Stimulated activated CD8-positive, alpha-beta memory T cell treated with anti-CD3 and anti-CD28 coated beads, Interleukin-4, amount 100 ng/mL, for 4 hours (primary cell): Measurements from ENCODE around the gene NCLN.
"Not testable (repeated sequence)": the region's sequence is repeated elsewhere in the genome, so short reads cannot be mapped to it uniquely, and the experiment has no call there.

Experiments
- DNase-seq, 2 donors: peaks; one replicate each; pipeline ENCODE4 v3.0.0-alpha.2; 2020; ENCODE audit warnings: low read depth in 2 of 2, low spot score in 1 of 2

The NCLN gene

DNA sequence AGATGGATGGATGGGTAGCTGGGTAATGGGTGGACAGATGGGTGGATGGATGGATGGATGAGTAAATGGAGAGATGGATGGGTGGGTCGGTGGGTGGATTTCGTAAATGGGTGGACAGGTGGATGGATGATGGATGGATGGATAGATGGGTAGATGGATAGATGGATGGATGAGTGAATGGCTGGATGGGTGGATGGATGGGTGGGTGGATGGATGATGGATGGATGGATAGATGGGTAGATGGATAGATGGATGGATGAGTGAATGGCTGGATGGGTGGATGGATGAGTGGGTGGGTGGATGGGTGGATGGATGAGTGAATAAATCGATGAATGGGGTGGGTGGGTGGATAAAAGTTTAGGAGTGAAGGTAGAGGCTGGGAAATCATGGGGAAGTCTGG is 31.3 kb upstream of the NCLN start:
- DNase-seq: not testable (repeated sequence)

DNA sequence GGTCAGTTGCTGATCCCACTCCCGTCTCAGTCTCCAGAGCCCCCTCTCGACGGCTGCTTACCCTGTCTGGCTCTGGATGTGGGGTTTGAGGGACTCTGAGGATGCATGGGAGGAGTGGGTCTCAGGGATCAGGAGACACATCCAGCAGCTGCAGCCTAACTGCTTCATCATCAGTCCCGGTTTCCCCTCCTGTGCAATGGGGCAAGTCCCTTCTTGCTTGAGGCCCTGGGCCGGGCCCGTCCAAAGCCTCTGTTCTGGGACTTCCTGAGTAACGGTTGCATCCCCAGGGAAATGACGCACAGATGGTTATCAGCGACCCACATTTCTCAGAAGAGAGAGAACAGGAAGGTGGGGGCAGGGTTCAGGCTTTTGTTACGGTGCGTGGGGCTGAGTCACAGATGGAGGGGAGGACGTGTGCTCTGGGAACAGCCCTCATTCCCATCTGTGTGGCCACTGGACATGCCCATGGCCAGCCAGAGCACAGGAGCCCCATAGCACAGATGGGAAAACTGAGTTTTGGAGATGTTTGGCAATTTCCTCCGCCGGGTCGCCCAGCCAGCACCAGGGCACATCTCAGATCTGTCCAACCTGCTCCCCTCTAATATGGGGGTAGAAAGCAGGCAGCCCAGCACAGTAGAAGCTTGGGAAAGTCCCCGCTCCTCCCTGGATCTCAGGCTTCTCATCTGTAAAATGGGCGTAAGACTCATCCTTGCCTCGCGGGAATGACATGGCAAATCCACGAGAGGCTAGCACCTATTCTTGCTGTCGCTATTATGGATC is 30.6 kb upstream of the NCLN start:
- DNase-seq: peak; percentile 57 to 64

DNA sequence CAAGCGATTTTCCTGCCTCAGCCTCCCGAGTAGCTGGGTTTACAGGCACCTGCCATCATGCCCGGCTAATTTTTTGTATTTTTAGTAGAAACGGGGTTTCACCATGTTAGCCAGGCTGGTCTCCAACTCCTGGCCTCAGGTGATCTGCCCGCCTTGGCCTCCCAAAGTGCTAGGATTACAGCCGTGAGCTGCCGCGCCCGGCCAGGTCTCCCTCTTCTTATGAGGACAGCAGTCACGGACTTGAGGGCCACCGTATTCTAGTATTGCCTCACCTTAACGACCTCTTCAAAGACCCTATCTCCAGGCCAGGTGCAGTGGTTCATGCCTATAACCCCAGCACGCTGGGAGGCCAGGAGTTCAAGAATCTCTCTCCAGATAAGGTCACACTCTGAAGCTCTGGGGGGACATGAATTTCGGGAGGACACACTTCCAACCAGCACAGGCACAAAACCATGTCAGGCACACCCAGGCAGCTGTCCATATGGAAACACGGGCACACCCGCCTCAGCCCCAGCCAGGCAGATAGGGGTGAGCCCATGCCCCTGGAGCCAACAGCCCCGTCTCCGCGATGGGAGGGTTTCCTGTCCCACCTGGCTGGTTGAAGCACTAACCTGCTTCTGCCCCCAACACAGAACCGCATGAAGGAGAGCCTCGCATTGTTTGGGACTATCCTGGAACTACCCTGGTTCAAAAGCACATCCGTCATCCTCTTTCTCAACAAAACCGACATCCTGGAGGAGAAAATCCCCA is 28.5 kb upstream of the NCLN start:
- no peak for DNase-seq

DNA sequence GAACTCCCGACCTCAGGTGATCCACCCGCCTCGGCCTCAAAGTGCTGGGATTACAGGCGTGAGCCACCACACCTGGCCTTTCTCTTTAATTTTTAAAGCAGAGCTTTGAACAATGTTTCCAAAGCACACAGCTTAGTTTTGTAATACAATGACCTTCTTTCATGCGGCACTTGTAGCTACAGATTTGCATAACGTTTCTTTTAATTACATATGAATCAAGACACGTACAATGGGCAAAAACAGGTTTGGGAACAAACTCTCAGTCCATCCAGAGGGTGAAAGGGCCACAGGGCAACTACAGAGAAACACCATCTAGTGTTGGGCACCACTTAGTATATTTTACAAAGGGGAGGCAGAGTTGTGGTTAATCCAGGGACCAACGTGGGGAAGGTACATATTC is 26.2 kb upstream of the NCLN start:
- DNase-seq: no peak

DNA sequence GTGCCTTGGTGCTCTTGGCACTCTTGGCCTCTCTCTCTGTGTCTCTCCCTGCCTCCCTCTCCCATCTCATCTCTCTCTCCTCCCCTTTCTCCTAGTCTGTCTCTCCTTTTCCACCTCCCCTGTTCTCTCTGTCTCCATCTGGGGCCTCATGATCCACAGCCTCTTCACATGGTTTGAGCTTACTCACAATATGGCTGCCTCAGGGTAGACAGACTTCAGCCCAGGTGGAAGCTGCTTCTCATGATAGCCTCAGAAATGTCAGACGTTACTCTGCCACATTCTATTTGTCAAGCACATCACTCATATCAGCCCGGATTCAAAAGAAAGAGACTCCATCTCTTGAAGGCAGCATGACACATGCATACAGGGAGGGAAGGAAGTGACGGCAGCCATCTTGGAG is 25.5 kb upstream of the NCLN start:
- no peak for DNase-seq

DNA sequence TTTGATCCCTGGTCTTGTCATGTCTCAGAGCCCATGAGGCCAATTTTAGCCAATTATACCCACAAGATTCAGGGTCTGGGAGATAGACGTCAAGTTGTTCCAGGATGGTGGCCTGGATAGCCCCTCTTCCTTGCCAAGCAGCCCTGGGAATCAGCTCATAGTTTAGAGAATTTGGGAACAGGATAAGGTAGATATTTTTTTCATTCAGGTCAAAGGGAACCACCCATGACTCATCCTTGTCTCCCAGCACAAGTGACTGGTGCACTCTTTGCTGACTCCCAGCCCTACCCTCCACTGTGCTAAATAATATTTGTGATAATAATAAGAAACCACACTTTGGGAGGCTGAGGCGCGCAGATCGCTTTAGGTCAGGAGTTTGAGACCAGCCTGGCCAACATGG is 24.3 kb upstream of the NCLN start:
- no peak for DNase-seq

DNA sequence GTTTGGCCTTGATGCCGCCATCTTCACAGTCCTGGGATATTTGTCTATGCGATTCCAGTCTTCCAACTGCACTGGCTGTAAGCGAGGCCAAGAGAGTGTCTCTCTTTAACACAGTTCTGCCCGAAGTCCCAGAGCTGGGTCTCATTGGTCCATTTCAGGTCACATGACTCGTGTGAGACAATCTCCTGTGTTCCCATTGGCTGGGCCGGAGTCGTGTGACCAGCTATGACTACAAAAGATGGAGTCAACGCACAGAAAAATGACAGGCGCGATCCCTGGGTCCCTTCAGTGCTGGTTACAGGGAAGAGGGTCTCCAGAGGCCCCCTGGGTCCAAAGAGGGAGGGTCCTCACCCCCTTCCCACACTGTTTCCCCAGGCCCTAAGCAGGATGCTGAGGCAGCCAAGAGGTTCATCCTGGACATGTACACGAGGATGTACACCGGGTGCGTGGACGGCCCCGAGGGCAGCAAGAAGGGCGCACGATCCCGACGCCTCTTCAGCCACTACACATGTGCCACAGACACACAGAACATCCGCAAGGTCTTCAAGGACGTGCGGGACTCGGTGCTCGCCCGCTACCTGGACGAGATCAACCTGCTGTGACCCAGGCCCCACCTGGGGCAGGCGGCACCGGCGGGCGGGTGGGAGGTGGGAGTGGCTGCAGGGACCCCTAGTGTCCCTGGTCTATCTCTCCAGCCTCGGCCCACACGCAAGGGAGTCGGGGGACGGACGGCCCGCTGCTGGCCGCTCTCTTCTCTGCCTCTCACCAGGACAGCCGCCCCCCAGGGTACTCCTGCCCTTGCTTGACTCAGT is 23.1 kb upstream of the NCLN start:
- DNase-seq: no peak

DNA sequence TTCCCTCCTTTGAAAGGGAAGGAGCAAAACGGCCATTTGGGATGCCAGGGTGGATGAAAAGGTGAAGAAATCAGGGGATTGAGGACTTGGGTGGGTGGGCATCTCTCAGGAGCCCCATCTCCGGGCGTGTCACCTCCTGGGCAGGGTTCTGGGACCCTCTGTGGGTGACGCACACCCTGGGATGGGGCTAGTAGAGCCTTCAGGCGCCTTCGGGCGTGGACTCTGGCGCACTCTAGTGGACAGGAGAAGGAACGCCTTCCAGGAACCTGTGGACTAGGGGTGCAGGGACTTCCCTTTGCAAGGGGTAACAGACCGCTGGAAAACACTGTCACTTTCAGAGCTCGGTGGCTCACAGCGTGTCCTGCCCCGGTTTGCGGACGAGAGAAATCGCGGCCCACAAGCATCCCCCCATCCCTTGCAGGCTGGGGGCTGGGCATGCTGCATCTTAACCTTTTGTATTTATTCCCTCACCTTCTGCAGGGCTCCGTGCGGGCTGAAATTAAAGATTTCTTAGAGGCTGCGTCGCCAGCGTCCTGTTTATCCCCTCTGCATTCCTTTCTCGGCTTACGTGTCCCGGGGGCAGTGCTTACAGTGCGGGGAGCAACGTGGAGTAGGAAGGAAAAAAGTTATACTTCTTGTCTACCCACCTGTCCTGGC is 22.4 kb upstream of the NCLN start:
- DNase-seq: peak; percentile 47 to 55

DNA sequence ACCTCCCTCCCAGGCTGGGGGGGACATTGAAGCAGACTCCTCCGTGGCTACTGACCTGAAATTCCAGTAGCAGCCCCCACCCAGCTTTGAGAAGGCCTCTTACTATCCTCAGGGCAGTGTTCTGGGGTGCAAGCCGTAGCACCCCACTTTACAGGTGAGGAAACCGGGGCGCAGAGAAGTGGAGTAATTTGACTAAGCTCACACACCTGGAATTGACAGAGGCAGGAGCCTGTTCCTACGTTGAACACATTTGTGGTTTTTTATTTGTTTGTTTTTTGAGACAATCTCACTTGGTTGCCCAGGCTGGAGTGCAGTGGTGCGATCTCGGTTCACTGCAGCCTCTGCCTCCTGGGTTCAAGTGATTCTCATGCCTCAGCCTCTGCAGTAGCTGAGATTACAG is 21.8 kb upstream of the NCLN start:
- DNase-seq: no peak

DNA sequence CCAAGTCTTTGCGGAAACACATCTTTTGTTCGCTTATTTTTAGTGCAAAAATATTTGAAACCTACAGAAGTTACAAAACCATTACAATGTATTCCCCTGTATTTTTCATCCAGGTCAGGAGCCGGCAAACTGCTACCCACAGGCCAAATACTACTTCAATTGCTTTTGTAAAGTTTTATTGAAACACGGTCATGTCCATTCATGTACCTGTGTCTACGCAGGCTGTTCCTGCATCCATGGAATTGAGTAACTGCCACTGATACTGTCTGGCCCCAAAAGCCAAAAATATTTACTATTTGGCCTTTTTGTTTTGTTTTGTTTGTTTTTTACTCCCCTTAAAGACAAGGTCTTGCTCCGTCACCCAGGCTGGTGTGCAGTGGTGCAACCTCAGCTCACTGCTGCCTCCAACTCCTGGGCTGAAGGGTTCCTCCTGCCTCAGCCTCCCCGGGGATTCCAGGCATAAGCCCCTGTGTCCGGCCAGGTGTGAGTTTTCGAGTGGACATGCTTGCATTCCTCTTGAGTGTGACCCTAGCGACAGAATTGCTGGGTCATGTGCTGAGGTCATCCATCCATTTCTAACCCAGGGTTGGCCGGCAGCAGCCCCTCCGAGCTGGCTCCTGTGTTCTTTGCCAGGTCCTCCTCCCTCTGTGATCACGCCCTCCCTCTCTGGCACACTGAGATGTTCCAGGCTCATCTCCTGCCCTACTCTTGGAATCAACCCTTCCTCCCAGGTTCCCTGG is 18.0 kb upstream of the NCLN start:
- DNase-seq: no peak

DNA sequence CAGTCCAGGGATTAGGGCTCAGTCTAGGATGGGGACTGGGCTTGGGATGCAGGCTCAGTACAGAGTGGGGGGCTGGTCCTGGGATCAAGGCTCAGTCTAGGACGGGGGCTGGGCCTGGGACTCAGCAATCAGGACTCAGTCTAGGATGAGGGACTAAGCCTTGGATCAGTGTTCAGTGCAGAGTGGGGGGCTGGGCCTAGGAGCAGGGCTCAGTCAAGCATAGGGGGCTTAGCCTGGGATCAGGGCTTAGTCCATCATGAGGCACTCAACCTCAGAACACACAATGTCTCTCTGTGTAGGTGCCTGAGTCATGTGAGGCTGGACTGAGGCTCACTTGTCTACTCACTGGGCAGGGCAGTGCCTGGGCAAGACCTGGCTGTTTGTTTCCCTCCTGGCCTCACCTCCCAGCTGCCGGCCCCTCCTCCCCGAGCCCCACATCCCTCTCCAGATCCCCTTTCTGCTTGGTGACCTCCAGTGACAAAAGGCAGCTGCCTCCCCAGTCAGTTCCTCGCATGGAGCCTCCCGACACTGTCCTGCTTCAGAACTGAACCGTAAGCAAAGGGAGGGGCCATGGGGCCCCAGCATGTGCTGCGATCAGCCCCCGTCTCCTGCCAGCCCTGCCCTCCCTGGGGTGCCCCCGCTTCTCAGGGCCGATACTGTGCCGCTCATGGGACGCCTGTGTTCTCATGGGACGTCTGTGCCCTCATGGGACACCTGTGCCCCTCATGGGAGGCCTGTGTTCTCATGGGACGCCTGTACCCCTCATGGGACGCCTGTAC is 13.6 kb upstream of the NCLN start:
- no peak for DNase-seq

DNA sequence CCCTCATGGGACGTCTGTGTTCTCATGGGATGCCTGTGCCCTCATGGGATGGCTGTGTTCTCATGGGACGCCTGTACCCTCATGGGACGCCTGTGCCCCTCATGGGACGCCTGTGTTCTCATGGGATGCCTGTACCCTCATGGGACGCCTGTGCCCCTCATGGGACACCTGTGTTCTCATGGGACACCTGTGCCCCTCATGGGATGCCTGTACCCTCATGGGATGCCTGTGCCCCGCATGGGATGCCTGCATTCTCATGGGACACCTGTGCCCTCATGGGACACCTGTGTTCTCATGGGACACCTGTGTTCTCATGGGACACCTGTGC is 13.1 kb upstream of the NCLN start:
- DNase-seq: not testable (repeated sequence)

DNA sequence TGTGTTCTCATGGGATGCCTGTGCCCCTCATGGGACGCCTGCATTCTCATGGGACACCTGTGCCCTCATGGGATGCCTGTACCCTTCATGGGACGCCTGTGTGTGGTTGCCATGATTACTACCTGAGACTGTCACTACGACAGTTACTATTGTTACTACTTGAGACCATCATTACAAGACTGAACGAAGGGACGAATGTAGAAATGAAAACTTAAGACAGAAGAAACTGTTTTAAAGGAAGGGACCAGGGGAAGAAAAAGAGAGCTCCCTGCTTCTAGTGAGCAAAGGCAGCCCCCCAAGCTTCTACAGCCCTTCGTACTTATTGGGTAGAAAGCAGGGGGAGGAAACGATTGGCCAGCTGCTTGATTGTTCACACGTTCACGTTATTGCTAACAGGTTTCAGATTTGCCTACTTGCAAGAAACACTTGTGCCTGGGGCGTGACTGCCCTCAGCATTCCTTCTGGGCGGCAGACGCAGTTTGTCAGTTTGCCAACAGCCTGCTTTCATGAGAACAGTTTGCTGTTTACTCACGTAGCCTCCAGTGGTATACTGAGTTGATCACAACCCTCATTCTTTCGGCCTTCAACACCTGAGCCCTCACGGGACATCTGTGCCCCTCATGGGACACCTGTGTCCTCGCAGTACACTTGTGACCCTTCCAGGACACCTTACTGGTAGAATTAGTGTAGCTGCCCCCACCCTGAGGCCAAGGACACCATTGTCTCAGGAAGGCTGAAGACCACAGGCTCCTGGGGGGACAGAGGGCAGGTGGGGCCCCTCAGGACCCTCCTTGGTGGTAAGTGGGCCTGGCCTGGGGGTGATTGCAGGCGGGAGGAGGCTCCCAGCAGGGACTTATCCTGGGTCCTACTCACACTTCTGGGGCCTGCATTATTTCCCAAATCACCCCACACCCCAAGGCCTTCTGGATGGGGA is 9.7 kb upstream of the NCLN start:
- DNase-seq: no peak

DNA sequence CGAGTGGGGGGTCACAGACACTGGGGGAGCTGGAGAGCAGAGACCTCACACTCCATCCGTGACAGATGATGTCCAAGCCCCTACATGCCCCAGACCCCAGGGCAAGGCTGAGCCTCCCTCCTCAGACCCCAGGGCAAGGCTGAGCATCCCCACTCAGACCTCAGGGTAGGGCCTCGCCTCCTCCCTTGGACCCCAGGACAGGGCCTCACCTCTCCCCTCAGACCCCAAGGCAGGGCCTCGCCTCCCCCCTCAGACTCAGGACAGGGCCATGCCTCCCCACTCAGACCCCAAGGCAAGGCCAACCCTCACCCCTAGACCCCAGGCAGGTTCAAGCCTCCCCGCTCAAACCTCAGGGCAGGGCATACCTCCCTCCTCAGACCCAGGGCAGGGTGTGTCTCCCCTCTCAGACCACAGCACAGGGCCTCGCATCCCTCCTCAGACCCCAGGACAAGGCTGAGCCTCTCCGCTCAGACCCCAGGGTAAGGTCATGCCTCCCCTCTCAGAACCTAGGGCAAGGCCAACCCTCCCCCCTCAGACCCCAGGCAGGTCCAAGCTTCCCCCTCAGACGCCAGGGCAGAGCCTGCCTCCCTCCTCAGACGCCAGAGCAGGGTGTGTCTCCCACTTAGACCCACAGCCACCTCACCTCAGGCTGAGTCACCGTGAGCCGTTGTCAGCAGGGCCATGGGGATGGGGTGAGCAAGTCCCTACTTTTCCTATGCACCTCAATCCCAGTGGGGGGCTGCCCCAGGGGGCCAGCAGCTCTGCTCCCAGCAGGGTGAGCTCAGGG is 8.8 kb upstream of the NCLN start:
- peak; percentile 47 to 58 for DNase-seq

DNA sequence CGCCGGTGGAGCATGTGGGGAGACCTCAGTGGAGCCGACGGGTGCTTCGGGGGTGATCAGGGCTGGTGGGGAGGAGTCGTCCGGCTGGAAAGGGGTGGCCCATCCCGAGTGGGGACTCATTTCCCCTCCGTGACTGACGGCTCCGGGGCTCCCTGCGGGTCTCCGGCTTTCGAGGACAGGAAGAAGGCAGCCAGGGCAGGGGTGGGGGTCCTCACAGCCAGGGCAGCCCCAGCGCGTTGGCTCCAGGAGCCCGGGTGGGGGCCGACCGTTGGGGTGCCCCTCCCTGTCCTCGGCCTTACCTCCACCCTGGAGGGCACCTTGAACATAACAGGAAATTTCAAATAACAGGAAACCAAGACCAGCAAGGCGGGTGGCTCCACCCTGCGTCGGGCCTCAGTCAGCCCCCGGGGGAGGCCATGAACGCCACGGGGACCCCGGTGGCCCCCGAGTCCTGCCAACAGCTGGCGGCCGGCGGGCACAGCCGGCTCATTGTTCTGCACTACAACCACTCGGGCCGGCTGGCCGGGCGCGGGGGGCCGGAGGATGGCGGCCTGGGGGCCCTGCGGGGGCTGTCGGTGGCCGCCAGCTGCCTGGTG is 7.3 kb upstream of the NCLN start, which contains the start of gene S1PR4:
TSS of gene S1PR4 (plus strand) at position 393 of the 596 bp plus-strand sequence. CDS start at position 417, 24 bp downstream.
- peak in 1 of 2 donors; percentile 38 for DNase-seq

DNA sequence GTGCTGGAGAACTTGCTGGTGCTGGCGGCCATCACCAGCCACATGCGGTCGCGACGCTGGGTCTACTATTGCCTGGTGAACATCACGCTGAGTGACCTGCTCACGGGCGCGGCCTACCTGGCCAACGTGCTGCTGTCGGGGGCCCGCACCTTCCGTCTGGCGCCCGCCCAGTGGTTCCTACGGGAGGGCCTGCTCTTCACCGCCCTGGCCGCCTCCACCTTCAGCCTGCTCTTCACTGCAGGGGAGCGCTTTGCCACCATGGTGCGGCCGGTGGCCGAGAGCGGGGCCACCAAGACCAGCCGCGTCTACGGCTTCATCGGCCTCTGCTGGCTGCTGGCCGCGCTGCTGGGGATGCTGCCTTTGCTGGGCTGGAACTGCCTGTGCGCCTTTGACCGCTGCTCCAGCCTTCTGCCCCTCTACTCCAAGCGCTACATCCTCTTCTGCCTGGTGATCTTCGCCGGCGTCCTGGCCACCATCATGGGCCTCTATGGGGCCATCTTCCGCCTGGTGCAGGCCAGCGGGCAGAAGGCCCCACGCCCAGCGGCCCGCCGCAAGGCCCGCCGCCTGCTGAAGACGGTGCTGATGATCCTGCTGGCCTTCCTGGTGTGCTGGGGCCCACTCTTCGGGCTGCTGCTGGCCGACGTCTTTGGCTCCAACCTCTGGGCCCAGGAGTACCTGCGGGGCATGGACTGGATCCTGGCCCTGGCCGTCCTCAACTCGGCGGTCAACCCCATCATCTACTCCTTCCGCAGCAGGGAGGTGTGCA is 6.6 kb upstream of the NCLN start:
- DNase-seq: no peak
